HL-60 (cell line): Measurements from ENCODE around the gene NMT1.

Experiments
- CTCF ChIP-seq: IDR thresholded peaks from one replicate; pipeline ENCODE4 v1.5.1; 2011; ENCODE audit warnings: low read length, control low read depth, inconsistent platforms; ENCODE audit not compliant: insufficient read depth
- GABPA ChIP-seq: IDR thresholded peaks from 2 replicates; pipeline ENCODE4 v1.6.1; 2012; ENCODE audit warnings: low read depth

- TF ChIP-seq GABPA (no peak), CTCF (no peak)
These were observed 69.8 kb downstream of the NMT1 start for GRCh38 chr17:45130681-45131615.
